K562 (cell line): ENCODE results near the gene SLC13A4. TPM values are rescaled to one million over a fixed set of nuclear protein-coding genes. Genes with fewer than 3 reads are reported as not detected.

Source experiments
- KDM1A ChIP-seq, 2 experiments: fragments of 450-650 bp; IDR thresholded peaks; 2 replicates each; pipeline ENCODE4 v1.6.1; 2016; ENCODE audit warnings: mild to moderate bottlenecking in 2 of 2
- POLR2B ChIP-seq: fragments of 450-650 bp; IDR thresholded peaks from 2 replicates; pipeline ENCODE4 v1.6.1; 2018; ENCODE audit warnings: low read depth; ENCODE audit not compliant: partially characterized antibody
- SMAD4 ChIP-seq: fragments of 250-450 bp; sonication (Bioruptor Pico); conservative IDR thresholded peaks from 2 replicates; pipeline ENCODE4 v1.8.0; 2021; ENCODE audit warnings: inconsistent platforms, mild to moderate bottlenecking, moderate library complexity
- ZNF212 ChIP-seq: fragments of 450-650 bp; formaldehyde crosslinking; IDR thresholded peaks from 2 replicates; pipeline ENCODE4 v1.4.0; 2020; ENCODE audit warnings: mild to moderate bottlenecking
- polyA plus RNA-seq, 8 experiments: library from polyadenylated mRNA; depleted of rRNA in 4 of 8; stranded (reverse) in 5 of 8; unstranded in 3 of 8; fragments of >200 nt; fragmentation: Nextera tagmentation in 2 of 8; fragmentation: Illumina TruSeq in 1 of 8; extraction: Ambion mirVana in 2 of 8; extraction: Trizol in 1 of 8; gene quantifications; 2 replicates each; pipeline versions ENCODE4 v1.2.1 to v1.2.3, GENCODE V29; 2011 to 2014; ENCODE audit warnings: inconsistent platforms in 1 of 8, missing spikeins in 1 of 8
- total RNA-seq, 7 experiments: library from RNA; depleted of rRNA in 6 of 7; stranded (reverse); fragments of >200 nt in 6 of 7; fragmentation: Illumina TruSeq in 2 of 7; extraction: Trizol in 2 of 7; gene quantifications; 2 replicates each; pipeline versions ENCODE4 v1.2.1 to v1.2.3, GENCODE V29; 2011 to 2021; ENCODE audit warnings: low replicate concordance in 1 of 7
- TF ChIP-seq, protein P1 (sequence below): sonication (generic); formaldehyde crosslinking; IDR thresholded peaks from 2 replicates; pipeline ENCODE4 v1.8.0; 2023; ENCODE audit warnings: mild to moderate bottlenecking, missing genetic modification reagents
- TF ChIP-seq, protein P2 (sequence below): fragments of 450-650 bp; IDR thresholded peaks from 2 replicates; pipeline ENCODE4 v1.6.1; 2016; ENCODE audit warnings: mild to moderate bottlenecking, moderate library complexity
- TF ChIP-seq, protein P3 (sequence below): sonication (generic); formaldehyde crosslinking; IDR thresholded peaks from 2 replicates; pipeline ENCODE4 v1.8.0; 2022; ENCODE audit warnings: missing genetic modification reagents, mild to moderate bottlenecking, borderline replicate concordance
- TF ChIP-seq, protein P4 (sequence below): fragments of 250-450 bp; sonication (Bioruptor Pico); IDR thresholded peaks from 2 replicates; pipeline ENCODE4 v1.8.0; 2021; ENCODE audit warnings: mild to moderate bottlenecking, moderate library complexity

SLC13A4 gene
- total and polyA plus RNA-seq, 9 of the 15 experiments (the other 6 are each of a cell fraction or from before 2014, with no cell fraction given): 0.11 to 1.0 (median 0.36) TPM

DNA sequence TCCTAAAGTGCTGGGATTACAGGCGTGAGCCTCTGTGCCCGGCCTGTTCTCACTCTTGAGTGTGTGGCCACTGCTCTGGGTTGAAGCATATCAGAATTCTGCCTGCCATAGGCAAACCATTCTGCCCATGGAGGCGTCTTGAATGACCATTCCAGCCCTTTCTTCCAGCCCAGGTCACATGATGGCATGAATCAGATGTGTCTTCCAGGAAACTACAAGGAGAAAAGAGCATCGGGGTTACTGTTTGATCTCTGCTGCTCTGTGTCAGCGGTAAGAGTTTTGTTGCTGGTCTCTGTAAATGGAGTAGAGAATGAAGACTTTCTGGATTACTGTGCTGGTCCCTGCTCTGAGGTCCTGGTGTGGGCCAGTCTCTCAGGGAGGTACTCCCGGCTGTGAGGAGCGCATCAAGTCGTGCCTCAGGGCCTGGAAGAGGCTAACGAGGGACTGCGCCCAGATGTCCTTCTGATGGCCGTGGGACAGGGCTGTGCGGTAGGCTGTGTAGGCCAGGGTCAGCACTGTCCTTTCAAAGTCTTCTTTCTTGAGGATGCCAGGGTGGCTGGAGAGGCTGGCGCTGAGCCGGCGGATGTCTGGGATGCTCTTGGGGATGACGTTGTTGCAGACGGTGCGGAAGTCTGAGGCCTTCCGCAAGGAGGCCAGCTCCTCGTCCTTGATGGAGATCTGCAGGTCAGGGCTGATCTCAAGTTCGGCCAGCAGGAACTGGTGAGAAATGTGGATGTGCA lies 5.8 kb upstream of the SLC13A4 start (continued):
- TF ChIP-seq, protein P1, sequence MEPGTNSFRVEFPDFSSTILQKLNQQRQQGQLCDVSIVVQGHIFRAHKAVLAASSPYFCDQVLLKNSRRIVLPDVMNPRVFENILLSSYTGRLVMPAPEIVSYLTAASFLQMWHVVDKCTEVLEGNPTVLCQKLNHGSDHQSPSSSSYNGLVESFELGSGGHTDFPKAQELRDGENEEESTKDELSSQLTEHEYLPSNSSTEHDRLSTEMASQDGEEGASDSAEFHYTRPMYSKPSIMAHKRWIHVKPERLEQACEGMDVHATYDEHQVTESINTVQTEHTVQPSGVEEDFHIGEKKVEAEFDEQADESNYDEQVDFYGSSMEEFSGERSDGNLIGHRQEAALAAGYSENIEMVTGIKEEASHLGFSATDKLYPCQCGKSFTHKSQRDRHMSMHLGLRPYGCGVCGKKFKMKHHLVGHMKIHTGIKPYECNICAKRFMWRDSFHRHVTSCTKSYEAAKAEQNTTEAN (CRISPR knock-in tag): no peak
- TF ChIP-seq ZNF212 (CRISPR knock-in tag) (no peak), KDM1A (IDR thresholded peaks at IDR 0.05) (no peak), SMAD4 (no peak), POLR2B (no peak)
- TF ChIP-seq, protein P2, sequence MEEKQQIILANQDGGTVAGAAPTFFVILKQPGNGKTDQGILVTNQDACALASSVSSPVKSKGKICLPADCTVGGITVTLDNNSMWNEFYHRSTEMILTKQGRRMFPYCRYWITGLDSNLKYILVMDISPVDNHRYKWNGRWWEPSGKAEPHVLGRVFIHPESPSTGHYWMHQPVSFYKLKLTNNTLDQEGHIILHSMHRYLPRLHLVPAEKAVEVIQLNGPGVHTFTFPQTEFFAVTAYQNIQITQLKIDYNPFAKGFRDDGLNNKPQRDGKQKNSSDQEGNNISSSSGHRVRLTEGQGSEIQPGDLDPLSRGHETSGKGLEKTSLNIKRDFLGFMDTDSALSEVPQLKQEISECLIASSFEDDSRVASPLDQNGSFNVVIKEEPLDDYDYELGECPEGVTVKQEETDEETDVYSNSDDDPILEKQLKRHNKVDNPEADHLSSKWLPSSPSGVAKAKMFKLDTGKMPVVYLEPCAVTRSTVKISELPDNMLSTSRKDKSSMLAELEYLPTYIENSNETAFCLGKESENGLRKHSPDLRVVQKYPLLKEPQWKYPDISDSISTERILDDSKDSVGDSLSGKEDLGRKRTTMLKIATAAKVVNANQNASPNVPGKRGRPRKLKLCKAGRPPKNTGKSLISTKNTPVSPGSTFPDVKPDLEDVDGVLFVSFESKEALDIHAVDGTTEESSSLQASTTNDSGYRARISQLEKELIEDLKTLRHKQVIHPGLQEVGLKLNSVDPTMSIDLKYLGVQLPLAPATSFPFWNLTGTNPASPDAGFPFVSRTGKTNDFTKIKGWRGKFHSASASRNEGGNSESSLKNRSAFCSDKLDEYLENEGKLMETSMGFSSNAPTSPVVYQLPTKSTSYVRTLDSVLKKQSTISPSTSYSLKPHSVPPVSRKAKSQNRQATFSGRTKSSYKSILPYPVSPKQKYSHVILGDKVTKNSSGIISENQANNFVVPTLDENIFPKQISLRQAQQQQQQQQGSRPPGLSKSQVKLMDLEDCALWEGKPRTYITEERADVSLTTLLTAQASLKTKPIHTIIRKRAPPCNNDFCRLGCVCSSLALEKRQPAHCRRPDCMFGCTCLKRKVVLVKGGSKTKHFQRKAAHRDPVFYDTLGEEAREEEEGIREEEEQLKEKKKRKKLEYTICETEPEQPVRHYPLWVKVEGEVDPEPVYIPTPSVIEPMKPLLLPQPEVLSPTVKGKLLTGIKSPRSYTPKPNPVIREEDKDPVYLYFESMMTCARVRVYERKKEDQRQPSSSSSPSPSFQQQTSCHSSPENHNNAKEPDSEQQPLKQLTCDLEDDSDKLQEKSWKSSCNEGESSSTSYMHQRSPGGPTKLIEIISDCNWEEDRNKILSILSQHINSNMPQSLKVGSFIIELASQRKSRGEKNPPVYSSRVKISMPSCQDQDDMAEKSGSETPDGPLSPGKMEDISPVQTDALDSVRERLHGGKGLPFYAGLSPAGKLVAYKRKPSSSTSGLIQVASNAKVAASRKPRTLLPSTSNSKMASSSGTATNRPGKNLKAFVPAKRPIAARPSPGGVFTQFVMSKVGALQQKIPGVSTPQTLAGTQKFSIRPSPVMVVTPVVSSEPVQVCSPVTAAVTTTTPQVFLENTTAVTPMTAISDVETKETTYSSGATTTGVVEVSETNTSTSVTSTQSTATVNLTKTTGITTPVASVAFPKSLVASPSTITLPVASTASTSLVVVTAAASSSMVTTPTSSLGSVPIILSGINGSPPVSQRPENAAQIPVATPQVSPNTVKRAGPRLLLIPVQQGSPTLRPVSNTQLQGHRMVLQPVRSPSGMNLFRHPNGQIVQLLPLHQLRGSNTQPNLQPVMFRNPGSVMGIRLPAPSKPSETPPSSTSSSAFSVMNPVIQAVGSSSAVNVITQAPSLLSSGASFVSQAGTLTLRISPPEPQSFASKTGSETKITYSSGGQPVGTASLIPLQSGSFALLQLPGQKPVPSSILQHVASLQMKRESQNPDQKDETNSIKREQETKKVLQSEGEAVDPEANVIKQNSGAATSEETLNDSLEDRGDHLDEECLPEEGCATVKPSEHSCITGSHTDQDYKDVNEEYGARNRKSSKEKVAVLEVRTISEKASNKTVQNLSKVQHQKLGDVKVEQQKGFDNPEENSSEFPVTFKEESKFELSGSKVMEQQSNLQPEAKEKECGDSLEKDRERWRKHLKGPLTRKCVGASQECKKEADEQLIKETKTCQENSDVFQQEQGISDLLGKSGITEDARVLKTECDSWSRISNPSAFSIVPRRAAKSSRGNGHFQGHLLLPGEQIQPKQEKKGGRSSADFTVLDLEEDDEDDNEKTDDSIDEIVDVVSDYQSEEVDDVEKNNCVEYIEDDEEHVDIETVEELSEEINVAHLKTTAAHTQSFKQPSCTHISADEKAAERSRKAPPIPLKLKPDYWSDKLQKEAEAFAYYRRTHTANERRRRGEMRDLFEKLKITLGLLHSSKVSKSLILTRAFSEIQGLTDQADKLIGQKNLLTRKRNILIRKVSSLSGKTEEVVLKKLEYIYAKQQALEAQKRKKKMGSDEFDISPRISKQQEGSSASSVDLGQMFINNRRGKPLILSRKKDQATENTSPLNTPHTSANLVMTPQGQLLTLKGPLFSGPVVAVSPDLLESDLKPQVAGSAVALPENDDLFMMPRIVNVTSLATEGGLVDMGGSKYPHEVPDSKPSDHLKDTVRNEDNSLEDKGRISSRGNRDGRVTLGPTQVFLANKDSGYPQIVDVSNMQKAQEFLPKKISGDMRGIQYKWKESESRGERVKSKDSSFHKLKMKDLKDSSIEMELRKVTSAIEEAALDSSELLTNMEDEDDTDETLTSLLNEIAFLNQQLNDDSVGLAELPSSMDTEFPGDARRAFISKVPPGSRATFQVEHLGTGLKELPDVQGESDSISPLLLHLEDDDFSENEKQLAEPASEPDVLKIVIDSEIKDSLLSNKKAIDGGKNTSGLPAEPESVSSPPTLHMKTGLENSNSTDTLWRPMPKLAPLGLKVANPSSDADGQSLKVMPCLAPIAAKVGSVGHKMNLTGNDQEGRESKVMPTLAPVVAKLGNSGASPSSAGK: no peak
- TF ChIP-seq, protein P3, sequence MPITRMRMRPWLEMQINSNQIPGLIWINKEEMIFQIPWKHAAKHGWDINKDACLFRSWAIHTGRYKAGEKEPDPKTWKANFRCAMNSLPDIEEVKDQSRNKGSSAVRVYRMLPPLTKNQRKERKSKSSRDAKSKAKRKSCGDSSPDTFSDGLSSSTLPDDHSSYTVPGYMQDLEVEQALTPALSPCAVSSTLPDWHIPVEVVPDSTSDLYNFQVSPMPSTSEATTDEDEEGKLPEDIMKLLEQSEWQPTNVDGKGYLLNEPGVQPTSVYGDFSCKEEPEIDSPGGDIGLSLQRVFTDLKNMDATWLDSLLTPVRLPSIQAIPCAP (CRISPR knock-in tag): no peak
- TF ChIP-seq, protein P4, sequence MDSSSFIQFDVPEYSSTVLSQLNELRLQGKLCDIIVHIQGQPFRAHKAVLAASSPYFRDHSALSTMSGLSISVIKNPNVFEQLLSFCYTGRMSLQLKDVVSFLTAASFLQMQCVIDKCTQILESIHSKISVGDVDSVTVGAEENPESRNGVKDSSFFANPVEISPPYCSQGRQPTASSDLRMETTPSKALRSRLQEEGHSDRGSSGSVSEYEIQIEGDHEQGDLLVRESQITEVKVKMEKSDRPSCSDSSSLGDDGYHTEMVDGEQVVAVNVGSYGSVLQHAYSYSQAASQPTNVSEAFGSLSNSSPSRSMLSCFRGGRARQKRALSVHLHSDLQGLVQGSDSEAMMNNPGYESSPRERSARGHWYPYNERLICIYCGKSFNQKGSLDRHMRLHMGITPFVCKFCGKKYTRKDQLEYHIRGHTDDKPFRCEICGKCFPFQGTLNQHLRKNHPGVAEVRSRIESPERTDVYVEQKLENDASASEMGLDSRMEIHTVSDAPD (CRISPR knock-in tag): no peak
